ENCODE measurements around the gene MYH11.

DNA sequence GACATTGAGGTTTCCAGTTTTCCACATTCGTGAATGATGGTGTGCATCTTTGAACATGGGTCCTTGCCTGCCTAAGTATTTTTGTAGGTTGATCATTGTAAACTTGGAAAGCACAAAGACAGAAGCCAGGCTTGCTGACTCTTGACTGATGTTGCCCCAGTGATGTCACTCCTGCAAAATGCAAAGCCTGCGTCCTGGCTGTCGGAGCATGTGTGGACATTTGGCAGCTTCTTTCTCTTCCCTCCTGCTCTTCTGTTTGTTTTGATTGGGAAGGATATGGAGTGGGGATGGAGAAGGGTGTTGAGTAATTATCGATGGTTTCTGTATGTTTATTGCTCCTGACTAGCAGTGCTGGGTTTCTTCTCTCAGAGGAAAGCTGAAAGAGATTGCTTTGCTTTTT is 203.6 kb downstream of the MYH11 start:
- TF ChIP-seq EZH2 (IDR thresholded peaks at IDR 0.05; ENCODE audit: low read depth, unreplicated experiment) (no peak), EZH2phosphoT487 (IDR thresholded peaks at IDR 0.05; ENCODE audit: unreplicated experiment) (no peak), ZNF114 (CRISPR knock-in tag; IDR thresholded peaks at IDR 0.05) (no peak), POLR2AphosphoS5 (IDR thresholded peaks at IDR 0.05; ENCODE audit: low read depth) (no peak), JUNB (IDR thresholded peaks at IDR 0.05; ENCODE audit: unreplicated experiment) (no peak), CREB1 (CRISPR knock-in tag; IDR thresholded peaks at IDR 0.05; ENCODE audit: low read depth) (no peak), NANOG (IDR thresholded peaks at IDR 0.05; ENCODE audit: borderline replicate concordance) (no peak), ZNF331 (CRISPR knock-in tag; IDR thresholded peaks at IDR 0.05; ENCODE audit: low read depth) (no peak), STAT1 (IDR thresholded peaks at IDR 0.05; ENCODE audit: unreplicated experiment) (no peak)
- TF ChIP-seq, protein P1, sequence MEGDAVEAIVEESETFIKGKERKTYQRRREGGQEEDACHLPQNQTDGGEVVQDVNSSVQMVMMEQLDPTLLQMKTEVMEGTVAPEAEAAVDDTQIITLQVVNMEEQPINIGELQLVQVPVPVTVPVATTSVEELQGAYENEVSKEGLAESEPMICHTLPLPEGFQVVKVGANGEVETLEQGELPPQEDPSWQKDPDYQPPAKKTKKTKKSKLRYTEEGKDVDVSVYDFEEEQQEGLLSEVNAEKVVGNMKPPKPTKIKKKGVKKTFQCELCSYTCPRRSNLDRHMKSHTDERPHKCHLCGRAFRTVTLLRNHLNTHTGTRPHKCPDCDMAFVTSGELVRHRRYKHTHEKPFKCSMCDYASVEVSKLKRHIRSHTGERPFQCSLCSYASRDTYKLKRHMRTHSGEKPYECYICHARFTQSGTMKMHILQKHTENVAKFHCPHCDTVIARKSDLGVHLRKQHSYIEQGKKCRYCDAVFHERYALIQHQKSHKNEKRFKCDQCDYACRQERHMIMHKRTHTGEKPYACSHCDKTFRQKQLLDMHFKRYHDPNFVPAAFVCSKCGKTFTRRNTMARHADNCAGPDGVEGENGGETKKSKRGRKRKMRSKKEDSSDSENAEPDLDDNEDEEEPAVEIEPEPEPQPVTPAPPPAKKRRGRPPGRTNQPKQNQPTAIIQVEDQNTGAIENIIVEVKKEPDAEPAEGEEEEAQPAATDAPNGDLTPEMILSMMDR (conservative IDR thresholded peaks at IDR 0.05; ENCODE audit: low read depth in 2 of 2) = no peak
- TF ChIP-seq, protein P2, sequence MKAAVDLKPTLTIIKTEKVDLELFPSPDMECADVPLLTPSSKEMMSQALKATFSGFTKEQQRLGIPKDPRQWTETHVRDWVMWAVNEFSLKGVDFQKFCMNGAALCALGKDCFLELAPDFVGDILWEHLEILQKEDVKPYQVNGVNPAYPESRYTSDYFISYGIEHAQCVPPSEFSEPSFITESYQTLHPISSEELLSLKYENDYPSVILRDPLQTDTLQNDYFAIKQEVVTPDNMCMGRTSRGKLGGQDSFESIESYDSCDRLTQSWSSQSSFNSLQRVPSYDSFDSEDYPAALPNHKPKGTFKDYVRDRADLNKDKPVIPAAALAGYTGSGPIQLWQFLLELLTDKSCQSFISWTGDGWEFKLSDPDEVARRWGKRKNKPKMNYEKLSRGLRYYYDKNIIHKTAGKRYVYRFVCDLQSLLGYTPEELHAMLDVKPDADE (IDR thresholded peaks at IDR 0.05) = no peak
- TF ChIP-seq, protein P3, sequence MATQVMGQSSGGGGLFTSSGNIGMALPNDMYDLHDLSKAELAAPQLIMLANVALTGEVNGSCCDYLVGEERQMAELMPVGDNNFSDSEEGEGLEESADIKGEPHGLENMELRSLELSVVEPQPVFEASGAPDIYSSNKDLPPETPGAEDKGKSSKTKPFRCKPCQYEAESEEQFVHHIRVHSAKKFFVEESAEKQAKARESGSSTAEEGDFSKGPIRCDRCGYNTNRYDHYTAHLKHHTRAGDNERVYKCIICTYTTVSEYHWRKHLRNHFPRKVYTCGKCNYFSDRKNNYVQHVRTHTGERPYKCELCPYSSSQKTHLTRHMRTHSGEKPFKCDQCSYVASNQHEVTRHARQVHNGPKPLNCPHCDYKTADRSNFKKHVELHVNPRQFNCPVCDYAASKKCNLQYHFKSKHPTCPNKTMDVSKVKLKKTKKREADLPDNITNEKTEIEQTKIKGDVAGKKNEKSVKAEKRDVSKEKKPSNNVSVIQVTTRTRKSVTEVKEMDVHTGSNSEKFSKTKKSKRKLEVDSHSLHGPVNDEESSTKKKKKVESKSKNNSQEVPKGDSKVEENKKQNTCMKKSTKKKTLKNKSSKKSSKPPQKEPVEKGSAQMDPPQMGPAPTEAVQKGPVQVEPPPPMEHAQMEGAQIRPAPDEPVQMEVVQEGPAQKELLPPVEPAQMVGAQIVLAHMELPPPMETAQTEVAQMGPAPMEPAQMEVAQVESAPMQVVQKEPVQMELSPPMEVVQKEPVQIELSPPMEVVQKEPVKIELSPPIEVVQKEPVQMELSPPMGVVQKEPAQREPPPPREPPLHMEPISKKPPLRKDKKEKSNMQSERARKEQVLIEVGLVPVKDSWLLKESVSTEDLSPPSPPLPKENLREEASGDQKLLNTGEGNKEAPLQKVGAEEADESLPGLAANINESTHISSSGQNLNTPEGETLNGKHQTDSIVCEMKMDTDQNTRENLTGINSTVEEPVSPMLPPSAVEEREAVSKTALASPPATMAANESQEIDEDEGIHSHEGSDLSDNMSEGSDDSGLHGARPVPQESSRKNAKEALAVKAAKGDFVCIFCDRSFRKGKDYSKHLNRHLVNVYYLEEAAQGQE (IDR thresholded peaks at IDR 0.05; ENCODE audit: unreplicated experiment) = no peak
- TF ChIP-seq, protein P4, sequence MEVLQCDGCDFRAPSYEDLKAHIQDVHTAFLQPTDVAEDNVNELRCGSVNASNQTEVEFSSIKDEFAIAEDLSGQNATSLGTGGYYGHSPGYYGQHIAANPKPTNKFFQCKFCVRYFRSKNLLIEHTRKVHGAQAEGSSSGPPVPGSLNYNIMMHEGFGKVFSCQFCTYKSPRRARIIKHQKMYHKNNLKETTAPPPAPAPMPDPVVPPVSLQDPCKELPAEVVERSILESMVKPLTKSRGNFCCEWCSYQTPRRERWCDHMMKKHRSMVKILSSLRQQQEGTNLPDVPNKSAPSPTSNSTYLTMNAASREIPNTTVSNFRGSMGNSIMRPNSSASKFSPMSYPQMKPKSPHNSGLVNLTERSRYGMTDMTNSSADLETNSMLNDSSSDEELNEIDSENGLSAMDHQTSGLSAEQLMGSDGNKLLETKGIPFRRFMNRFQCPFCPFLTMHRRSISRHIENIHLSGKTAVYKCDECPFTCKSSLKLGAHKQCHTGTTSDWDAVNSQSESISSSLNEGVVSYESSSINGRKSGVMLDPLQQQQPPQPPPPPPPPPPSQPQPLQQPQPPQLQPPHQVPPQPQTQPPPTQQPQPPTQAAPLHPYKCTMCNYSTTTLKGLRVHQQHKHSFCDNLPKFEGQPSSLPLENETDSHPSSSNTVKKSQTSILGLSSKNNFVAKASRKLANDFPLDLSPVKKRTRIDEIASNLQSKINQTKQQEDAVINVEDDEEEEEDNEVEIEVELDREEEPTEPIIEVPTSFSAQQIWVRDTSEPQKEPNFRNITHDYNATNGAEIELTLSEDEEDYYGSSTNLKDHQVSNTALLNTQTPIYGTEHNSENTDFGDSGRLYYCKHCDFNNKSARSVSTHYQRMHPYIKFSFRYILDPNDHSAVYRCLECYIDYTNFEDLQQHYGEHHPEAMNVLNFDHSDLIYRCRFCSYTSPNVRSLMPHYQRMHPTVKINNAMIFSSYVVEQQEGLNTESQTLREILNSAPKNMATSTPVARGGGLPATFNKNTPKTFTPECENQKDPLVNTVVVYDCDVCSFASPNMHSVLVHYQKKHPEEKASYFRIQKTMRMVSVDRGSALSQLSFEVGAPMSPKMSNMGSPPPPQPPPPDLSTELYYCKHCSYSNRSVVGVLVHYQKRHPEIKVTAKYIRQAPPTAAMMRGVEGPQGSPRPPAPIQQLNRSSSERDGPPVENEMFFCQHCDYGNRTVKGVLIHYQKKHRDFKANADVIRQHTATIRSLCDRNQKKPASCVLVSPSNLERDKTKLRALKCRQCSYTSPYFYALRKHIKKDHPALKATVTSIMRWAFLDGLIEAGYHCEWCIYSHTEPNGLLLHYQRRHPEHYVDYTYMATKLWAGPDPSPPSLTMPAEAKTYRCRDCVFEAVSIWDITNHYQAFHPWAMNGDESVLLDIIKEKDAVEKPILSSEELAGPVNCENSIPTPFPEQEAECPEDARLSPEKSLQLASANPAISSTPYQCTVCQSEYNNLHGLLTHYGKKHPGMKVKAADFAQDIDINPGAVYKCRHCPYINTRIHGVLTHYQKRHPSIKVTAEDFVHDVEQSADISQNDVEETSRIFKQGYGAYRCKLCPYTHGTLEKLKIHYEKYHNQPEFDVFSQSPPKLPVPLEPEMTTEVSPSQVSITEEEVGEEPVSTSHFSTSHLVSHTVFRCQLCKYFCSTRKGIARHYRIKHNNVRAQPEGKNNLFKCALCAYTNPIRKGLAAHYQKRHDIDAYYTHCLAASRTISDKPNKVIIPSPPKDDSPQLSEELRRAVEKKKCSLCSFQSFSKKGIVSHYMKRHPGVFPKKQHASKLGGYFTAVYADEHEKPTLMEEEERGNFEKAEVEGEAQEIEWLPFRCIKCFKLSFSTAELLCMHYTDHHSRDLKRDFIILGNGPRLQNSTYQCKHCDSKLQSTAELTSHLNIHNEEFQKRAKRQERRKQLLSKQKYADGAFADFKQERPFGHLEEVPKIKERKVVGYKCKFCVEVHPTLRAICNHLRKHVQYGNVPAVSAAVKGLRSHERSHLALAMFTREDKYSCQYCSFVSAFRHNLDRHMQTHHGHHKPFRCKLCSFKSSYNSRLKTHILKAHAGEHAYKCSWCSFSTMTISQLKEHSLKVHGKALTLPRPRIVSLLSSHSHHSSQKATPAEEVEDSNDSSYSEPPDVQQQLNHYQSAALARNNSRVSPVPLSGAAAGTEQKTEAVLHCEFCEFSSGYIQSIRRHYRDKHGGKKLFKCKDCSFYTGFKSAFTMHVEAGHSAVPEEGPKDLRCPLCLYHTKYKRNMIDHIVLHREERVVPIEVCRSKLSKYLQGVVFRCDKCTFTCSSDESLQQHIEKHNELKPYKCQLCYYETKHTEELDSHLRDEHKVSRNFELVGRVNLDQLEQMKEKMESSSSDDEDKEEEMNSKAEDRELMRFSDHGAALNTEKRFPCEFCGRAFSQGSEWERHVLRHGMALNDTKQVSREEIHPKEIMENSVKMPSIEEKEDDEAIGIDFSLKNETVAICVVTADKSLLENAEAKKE (CRISPR knock-in tag; IDR thresholded peaks at IDR 0.05) = no peak
